HT1080 (cell line): ENCODE data around the gene CADM2. TPM values are rescaled to one million over a fixed set of nuclear protein-coding genes. Genes with fewer than 3 reads are reported as not detected.

Experiments
- DNase-seq: peaks from one replicate; pipeline ENCODE4 v3.0.0-alpha.2; 2015; ENCODE audit warnings: low read depth
- total RNA-seq: library from RNA; depleted of rRNA; stranded (reverse); fragments of >200 nt; shearing (Covaris generic); gene quantifications from 2 replicates; pipeline ENCODE4 v1.2.3, GENCODE V29; 2014

CADM2 gene
- total RNA-seq, 1 experiment from 2014 or later, result not detected

DNA sequence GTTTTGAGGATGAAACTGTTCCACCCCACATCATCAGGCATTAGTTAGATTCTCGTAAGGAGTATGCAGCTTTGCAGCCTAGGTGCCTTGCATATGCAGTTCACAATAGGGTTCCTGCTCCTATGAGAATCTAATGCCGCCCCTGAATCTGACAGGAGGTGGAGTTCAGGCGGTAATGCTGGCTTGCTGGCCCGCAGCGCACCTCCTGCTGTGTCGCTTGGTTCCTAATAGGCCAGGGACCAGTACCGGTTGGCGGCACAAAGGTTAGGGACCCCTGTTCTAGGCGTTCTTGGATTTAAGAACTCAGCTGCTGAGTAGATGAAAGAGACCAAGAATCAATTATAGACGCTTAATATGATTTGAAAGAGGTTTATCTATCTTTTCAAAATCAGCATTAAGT is 595.4 kb downstream of the CADM2 start:
- no peak for DNase-seq

DNA sequence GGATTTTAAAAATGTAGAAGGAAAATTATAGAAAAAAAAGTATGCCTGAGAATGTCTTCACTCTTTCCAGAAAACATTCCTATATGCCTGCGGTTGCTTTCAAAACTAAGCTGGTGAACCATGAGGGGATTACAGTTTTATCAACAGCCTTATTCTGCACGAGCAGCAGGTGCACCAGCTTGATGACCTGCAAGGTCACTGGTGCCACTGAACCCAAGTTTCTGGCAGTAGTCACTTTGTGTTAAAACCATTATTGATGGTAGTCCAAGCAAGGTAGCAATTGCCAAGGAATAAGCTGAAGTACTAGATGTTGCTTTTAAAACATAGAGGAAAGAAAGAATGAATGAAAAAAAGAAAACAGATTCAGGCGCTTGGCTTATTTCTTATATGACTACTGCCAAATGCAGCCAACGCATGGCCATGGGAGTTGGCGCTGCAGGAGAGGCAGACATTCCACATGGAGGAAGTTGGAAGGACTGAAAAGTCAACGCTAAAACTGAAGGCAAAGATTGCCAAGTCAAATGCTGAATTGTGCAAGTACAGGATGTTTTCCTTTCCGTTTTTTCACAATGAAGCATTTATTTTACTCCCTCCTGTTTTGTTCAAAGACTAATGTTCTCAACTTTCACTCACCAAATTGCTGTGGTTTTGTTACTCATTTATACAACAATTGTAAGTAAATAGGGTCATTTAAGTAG is 601.4 kb downstream of the CADM2 start:
- no peak for DNase-seq

DNA sequence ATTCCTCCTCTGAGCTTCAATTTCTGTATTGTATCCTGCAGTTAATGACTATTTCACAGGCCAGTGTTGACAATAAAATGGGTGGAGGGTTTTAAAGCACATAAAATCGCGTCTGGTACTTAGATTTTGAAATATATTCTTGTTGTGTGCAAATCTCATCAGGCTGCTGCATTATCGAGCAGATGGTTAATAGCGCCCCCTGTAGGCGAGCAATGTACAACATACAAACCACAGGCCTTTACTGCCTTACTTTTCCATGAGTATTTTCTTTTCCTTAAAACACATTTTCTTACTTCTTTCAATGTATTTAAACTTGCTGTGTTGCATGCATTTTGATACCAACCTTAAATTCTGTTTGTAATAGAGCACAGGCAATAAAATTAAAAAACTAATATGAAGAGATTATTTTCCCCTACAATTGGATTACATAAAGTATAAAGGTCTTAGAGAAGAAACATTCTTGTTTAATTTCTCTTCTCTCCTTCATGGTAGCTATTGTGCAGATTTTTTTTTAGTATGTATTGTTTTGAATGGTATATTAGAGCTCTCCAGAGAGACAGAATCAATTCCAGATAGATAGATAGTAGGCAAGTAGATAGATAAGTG is 608.4 kb downstream of the CADM2 start:
- DNase-seq, result no peak

DNA sequence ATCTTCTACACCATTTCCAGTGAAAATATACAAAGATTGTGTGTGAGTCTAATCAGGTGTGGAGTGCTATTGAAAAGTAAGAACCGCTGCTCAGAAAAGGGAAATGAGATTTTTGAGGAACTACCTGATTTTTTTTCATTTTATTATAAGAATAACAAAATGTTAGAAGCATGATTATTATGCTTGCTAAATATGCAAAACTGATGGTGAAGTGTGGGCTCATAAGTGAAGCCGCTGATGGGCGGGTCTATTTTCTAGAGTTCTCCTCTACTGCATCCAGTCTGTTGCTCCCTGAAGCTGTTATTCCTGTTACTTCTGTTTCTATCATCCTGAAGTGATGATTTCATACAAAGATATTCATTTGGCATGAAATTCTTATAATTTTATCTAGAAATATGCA is 612.0 kb downstream of the CADM2 start:
- no peak for DNase-seq

DNA sequence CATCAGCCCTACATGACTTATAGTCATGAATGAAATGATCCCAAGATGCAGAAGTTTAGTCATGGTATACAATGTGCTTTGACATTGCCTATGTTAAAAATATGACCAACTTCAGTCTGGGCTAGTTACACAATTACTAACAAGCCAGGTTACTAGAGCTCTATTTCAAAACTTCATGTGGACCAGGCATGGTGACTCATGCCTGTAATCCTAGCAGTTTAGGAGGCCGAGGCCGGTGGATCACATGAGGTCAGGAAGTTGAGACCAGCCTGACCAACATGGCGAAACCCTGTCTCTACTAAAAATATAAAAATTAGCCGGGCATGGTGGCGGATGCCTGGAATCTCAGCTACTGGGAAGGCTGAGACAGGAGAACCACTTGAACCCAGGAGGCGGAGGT is 613.0 kb downstream of the CADM2 start:
- peak; percentile 41 for DNase-seq

DNA sequence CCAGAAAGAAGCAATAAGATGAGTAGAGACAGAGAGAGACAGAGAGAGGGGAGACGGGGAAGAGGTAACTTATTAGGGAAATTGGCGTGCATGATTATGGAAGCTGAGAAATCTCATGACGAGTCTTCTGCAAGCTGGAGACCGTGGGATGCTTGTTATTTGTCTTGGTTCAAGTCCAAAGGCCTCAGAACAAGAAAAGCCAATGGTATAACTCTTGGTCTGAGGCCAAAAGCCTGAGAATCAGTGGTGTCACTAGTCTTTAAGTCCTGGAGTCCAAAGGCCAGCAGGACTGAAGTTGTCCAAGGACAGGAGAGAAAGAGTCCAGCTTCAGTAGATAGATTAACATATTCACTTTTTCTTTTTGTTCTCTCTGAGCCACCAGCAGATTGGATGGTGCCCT is 613.6 kb downstream of the CADM2 start:
- no peak for DNase-seq

DNA sequence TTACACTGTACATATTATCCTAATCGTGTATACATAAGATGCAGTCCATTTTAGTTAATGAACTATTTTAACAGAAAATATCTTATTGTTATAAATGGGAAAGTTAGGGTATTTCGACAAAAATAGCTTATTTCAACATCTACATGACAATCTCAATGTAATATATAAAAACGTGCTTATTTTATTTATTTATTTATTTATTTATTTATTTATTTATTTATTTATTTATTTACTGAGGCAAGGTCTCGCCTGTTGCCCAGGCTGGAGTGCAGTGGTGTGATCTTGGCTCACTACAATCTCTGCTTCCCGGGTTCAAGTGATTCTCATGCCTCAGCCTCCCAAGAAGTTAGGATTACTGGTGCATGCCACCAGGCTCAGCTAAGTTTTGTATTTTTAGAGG is 614.2 kb downstream of the CADM2 start:
- DNase-seq, result no peak

DNA sequence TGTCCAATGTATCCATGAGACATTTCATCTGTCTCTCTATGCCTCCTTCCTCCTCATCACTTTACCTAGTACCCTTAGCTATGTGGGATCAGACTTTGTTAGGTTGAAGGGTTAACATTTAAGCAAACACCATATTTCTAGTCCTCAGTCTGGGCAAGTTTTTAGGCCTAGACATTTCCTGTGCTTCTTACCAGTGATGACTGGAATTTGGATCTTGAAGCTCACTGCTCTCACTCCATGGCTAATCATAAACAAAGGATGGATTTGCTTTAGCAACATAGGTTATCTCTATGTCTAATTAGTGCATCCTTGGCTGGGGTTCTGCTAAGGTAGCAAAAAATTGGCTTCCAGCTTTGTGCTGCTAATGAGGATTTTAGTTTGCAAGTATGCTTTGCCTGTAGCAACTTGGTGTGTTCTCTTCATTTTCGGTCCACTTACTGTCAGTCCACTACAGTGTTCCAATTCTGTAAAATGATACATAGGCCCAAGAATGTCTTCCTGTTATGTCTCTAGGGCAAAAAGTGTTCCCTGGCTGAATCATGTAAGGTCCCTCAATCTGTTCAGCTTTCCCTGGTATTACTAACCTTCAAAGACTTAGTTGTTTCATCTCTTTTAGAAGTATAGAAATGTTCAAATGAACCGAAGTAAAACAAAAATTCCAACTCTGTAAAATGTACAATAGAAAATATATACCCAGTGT is 615.4 kb downstream of the CADM2 start:
- DNase-seq, result no peak

DNA sequence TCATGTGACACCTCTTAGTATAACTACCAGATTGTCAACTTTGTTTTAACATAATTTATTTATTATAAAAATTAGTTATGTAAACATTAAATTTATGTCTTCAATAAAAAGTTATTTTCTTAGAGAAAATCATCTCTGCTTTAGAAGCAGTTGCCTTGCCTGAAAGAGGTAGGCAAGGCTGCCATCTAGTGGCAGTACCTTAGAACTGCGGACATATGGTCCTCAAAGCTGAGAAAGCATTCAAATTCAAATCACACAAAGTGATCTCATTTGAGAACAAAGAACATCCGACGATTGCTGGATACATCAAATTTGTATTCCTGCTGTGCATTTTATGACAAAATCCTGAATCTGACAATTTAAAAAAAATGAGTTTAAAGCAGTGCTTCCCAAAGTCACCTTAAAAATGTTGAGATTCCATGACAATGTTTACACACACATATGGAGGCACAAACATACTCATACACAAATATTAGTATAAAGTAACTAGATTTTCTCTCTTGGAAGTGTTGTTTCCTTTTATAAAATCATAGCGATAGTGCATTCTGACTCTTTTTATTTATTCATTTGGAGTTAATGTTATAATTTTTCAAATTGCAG is 617.4 kb downstream of the CADM2 start:
- peak; percentile 47 for DNase-seq

DNA sequence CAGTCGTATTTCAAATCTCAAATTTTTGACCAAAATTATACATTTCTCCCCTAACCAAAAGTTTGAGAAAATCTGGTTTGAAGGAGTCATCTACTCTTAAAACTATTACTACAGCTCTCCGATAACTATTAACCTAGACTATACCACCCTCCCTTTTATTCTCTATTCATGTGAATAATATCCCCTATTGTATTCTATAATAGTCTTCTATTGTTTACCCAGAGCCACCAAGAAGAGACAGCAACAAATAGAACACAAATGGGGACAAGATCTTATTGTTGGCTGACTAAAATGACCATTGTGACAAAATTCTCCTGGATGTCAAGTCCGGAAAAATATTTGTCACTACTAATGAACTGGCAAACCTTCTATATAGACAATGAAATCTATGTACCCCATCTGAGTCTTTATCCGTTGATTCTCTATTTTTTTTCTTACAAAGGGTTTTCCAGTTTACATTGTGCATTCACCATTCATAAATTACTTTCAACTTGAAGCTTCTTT is 618.0 kb downstream of the CADM2 start:
- DNase-seq, result no peak

DNA sequence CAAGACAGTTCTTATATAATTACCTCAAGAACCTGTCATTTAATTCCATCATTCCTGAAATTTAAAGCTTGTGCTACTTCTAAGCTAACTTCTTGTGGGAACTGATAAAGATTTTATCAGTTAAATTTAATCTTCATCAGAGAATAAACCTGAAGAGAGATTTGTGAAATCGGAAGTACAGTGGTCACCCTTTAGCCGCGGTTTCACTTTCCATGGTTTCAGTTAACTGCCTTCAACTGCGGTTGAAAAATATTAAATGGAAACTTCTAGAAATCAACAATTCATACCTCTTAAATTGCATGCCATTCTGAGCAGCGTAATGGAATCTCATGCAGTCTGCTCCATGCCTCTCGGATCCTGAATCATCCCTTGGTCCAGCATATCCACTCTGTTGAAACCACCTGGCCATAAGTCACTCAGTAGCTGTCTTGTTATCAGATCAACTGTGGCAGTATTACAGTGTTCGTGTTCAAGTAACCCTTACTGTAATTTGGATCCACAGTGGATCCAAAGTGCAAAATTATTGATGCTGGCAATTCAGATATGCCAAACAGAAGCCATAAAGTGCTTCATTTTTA is 626.1 kb downstream of the CADM2 start:
- no peak for DNase-seq

DNA sequence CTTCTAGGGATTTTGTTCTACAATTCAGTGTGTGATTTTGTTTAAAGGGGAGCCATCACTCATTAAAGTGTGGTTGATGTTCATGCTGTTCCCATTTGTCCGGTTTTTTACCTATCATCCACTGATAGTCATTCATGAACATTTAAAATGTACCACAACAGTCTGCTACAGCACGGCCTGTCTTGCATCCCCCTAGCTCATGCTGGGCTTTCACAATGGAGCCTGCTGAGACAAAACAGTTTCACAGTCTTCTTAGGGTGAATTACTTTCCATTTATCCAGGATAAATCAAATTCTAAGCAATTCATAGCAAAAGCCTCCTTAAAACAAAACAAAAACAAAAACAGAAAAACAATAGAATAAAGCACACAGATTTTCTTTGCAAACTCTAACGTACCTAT is 627.2 kb downstream of the CADM2 start:
- no peak for DNase-seq

DNA sequence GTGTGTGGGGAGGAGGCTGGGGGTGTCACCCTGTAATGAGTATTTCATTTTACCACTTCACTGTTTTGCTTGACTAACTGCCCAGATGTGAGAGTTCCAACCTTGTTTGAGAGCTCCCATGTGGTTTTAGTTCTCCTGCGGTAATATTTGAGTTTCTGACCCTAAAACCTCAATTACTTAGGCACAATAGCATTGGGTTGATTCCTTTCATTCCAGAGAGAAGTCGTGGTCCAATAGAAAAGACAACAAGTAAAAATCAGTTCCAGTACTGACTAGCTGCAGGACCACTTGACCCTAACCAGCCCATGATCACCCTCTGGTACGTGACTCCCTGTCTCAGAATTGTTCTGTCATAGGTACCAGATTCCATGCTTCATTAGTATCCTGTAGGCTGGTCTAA is 630.4 kb downstream of the CADM2 start:
- DNase-seq, result peak; percentile 85

DNA sequence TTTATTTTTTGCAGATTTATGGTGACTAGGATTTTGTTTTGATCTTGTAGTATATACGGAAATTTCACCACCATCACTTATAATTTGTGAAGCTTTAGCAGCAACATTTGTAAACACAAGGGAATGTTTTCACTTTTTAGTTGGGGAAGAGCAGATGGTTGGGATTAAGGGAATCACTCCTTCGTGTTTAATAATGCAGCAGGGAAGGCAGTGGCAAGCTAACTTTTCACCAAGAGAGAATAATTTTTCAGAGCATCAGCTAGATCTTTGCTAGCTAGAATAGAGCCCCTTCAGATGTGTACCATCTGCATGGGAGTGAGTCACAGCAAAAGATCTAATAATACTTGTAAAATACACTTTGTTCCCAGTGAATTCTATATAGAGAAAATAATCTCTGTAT is 632.7 kb downstream of the CADM2 start:
- DNase-seq, result no peak

DNA sequence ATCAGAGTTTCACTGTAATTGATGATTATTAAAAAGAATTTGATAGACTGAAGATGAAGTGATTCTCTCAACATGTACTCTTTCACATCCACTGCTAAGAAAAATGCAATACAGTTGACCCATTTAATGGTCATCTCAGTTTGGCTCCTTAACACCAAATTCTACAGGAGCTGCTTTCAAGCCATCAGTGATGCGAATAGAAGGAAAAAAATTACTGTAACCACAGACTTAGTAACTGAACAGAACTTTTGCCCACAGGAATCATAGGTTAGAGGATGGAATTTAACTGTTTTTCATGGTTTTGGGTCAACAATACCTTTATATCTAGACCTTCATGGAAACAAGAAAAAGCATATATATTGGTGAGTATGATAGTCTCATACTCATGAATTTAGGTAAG is 633.5 kb downstream of the CADM2 start:
- DNase-seq, result no peak

DNA sequence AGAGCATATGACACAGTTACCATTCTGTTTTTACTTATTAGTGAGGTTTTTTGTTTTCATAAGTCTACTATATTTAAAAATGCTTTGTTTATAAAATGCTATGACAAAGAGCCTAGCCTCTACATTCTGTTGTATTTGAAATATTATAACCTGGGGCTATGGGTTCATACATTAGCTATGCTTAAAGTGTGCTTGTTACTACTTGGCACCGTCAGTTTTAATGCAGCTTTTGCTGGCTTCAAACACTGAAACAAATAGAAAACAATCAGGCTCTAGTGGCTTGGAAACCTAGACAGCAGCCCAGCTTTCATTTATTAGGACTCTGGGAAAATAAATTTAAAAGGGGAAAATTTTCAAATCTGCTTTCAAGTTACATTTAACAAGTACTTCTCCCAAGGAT is 635.9 kb downstream of the CADM2 start:
- DNase-seq, result no peak

DNA sequence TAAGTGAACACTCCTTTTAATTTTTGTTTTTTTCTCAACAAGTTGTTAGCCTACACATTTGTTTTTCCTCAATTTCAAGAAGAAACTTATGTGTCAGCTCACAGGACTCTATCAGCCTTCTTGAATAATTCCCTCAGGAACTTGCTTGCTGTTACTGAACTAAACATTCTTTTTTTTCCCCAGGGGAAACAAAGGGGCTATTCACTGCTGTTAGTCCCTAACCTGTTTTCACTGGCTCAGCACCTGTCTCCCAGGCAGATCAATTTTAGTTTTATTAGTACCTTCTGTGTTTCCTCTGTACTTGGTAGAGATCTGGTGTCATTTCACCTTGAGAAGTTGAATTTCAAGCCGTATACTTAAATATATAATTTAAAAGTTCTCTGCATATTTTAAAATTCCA is 644.6 kb downstream of the CADM2 start:
- DNase-seq, result no peak

DNA sequence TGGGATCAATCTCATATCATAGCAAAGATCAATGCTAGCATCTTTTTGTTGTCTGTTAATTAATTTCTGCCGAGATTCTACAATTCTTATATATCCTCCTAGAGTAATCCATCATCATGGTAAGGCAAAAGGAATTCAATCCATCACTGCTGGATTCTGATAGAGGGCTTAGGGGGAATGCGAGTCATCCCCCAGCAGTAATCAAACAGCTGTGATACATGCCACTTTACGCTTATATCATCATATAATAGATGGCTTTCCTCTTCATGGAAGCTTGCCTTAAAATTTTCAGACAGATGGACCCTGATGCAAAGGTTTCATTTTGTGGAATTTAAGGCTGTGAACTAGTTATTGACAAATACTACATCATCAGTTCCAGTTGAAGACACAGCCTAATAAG is 645.9 kb downstream of the CADM2 start:
- no peak for DNase-seq

DNA sequence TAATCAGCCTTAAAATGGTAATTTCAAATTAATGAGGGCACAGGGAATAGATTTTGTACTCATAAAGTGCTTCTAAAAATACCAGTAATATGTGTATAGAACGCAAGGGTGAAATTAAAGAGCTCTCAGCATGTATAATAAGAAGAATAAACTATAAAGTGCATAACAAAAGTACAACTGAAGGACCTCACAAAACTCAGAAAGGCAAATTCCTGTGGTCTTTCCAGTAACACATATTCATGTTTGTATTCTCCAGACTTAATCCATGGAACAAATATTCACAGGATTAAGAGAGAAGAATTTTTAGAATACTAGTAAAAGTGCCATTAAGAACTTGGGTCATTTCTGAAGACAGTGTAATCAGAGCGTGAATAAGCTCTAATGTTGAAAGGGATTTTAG is 646.3 kb downstream of the CADM2 start:
- DNase-seq, result no peak

DNA sequence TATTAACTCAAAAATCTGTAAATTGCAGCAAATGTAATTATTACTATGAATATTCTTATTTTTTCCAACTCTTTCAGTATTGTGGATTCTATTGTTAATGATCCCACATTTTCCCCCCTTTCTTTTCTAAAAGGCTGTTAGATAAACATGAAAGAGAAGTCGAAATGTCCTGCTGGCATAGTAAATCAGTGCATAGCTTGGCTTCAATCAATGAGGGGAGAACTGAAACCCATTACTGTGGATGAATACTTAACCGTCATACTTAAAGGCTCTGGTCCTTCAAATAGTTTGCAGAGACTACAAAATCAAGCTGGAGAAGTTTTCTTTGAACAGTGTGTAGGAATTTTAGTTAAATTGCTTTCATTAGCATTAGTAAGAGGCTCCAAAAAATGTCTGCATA is 667.9 kb downstream of the CADM2 start:
- DNase-seq, result no peak

DNA sequence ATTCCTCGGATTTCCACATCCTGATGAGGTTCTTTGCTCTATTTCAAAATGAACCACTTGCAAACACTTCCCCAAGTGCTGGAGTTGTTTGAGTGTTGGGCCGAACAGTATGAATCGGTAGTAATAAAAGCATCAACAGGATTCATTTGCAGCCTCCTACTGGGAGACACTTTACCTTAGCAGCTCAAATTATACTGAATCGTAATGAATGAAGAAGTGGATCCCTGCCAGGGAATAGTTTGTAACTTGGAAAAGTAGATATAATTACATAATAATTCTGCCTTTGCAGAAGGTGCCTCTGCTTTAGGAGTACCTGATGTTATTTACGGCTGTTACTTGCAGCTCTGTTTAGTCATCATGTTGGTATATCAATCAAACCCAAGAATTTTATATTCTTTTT is 669.1 kb downstream of the CADM2 start:
- no peak for DNase-seq

DNA sequence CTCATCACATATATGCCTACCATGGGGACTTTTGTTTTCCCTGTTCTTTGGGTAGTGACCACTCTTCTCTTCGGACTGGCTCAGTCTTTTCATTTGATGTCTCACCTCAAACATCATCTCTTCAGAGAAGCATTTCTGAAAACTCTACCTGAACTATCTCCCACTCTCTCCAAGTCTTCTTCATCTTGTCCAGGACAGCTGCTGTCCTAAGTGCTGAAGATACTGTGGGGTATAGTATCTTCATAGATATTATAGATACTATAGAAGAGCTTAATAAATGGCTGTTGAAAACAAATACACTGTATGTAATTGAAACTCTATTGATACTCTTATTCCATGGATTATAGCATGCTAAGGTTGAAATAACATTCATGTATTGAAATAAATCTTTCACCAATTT is 672.3 kb downstream of the CADM2 start:
- DNase-seq, result no peak
